ENCODE measurements around the gene LRSAM1.

Gene LRSAM1

DNA sequence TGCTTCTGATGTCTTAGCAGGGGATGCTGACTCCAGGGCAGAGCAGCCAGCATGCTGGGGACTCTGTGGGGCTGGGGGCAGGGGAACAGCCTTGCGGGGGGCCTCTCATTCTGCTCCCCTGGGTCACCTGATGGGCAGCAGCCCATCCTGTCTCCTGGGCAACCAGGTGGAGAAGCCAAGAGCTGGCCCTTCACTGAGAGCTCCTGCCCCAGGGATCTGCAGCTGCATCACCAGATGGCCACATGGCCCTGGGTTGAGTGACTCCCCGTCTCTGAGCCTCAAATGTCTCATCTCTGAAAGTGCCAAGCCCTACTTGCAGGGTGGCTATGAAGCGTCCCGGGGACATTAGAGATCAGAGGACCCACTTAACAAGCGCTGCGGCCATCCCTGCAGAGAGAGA, 49.1 kb downstream of the LRSAM1 start:
- no peak for DNase-seq

DNA sequence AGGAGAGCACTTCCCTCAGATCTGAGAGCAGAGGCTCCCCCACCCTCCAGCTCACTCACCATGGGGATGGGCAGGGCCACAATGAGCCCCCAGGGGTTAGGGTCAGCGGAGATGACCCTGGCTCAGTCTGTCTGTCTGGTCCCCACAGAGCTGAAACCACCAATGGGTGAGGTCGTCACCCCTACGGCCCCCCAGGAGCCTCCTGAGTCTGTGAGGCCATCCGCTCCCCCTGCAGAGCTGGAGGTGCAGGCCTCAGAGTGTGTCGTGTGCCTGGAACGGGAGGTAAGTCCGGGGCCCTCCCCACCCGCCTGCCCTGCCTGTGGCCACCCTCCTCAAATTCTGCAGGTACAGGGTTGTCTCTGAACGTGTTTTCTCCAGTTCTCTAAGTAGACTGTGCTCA, 49.6 kb downstream of the LRSAM1 start:
- DNase-seq, result no peak

DNA sequence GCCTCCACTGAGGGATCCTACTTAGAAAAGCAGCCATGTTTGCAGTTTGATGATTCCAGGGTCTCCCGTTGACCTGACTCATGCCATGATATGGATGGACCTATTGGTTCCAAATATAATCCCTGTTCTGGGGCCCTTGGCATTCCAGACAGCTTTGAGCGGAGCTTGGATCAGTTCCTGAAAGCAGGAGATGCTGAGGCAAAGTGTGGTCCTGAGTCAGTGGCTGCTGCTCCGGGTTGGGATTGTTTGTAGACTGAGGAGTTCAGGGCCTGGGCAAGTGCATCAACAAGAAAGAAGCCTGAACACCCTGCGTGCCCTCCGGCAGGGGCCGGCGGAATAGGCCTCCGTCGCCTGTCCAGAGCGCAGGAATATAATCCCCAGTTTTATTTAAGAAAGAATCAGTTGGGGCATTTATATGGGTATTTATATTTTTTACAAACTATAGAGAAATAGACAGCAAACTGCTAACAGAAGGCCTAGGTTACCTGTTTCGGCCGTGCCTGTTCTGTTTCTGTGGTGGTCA, 50.6 kb downstream of the LRSAM1 start:
- no peak for DNase-seq

DNA sequence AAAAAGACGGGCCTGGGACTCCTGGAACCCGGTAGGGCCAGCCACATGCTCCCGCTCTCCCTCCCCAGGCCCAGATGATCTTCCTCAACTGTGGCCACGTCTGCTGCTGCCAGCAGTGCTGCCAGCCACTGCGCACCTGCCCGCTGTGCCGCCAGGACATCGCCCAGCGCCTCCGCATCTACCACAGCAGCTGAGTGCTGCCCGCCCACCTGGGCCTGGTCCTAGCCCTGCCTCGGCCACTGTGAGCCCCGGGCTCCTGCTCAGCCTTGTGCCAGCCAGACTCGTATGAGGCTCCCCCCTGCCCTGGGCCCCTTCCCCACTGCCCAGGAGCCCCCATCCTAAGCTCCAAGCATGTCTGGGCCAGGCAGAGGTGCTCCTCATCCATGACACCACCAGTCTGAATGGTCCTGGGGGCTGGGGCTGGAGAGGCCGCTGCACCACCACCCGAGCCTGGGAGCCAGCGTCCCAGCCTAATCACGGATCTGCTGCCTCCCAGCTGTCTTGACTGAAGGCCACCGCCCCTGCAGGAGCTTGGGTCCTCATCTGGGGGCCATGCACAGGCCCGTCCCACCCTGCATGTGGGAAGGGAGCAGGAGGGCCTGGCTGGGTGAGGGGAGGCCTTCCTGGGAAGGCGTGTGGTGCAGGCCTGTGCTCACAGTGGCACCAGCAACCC, 51.5 kb downstream of the LRSAM1 start:
- no peak for DNase-seq

DNA sequence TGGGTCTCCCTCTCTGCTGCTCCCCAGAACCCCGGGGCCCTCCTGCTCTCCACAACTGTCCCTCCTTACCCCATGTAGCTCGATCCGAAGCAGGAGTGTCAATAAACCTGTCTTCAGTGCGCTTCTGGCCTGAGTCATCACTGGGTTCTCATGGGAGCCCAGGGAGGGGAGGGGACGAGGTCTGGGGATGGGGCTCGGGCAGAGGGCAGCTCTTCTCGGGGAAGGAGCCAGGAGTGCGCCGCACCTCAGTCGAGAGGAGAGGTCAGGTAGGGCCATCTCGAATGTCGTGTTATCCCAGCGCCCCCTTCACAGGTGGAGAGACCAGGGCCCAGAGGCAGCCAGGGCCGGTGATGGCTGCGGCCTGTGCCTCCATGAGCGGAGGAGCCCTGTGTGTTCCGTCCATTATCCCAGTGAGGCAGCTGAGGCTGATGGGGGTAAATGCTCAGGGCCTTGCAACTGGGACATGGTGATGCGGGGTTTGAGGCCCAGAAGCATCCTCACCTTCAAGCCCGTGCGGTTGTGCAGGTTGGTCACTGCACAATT, 52.1 kb downstream of the LRSAM1 start:
- DNase-seq, result no peak

DNA sequence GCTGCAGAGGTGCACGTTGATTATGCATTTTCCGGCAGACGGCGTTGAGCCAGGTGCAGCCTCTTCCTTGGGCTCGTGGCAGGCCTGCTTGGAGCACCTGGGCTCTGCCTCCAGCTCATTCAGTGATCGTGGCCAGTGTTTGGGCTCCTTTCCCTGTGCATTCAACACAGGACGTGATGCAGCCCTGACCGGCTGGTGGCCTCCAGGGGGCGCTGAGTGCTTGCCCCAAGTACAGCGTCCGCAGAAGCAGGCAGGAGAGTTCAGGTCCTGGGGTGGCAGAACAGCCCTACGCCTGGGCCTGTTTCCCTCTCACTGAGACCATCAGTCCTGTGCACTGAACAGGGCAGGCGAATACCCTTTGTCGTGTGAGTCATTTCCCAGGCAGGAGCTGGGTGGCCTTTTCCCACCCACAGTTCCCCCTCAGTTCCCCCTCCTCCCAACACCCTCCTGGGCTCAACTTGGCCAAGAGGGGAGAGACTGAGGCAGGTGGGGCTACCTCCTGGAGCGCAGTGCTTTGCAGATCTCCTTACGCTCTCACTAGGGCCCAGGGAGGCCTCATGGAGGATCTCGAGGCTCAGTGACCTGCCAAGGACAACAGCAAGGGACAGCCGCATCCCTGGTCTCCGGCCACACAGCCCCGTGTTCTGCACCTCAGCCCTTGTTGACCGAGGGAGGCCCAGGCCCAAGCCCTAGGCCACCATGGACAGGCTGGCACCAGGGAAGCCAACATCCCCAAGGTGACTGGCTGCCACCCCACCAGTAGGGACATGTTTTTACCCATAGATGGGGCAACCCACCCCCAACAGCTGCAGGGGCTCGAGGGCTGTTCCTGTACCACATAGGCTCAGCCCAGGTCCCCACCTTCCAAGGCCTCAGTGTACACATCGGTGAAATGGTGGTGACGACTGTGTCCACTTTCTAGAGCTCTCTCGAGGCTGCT, 52.9 kb downstream of the LRSAM1 start:
- peak; percentile 47 for DNase-seq

DNA sequence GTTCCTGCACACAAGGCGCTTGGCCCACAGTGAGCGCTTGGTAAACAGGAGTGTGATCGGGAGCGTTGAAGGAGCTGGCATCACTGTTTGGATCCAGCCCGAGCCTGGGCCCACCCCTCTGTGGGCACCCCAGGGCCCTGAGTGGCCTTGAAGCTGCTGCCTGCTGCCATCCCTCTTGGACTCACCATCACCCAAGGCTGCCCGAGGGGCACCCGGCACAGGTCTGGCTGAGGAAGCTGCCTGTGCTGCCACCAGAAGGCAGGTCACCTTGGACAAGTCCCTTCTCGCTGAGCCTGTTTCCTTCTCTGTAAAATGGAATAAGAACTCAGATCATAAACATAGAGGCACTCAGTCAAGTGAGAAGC, 53.6 kb downstream of the LRSAM1 start:
- DNase-seq, result no peak

DNA sequence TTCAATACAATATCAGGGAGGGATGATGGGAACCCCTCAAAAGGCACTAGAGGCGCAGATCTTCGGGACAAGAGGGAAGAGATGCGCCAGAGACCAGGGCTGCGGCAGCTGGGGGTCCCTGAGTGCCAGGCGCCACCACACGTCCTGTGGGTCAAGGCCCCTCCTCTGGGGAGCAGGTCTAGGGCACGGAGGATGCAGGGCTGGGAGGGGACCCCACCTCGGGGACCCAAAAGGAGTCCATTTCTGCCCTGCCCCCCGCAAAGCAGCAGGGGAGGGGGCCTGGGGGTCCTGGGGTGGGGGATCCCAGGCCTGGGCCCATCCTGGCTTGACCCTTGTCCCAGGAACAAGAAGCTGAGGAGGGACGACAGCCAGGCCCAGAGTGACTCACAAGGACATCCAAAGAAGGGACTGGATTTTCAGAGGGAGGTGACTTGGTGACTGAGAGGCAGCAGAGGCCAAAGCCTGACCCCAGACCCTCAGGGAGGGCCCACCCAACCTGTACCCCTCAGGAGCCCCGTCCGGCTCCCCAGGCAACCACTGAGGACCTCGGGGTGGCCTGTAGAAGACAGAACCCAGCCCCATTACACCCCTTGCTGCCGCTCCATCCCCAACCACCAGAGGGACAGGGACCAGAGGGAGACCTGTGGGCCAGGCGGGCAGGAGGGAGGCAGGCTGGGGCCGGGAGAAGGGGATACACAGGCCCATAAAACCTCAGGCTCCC, 54.2 kb downstream of the LRSAM1 start:
- no peak for DNase-seq

DNA sequence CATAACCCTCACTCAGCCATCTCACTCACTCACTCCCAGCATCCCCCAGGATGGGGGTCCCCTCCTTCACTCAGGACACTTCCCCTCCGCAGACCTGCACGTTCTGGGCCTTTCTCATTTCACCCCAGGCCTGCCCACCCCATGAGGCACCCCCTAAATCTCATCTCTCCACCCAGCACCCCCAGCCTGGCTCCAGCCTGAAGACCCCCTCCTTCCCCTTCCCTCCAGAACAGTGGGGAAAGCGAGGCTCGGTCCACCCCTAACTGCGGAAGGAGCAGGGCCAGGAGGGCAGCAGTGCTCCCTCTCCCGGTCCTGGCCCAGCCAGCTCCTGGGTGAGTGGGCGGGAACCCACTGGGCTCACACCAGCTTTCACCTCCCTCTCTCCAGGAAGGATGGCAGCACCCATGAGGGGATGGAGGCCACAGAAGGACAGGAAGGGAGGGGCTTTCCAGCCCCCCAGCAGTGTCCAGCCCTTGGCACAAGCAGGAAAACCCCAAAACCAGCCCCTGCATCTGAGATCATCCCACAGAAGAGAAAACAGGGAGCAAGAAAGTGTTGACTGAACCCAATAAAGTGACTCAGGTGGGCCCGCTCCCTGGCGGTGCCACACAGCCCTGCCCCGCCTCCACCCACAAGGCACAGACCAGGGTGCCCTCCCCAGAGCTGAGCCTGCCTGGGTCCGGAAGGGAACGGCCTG, 55.0 kb downstream of the LRSAM1 start:
- DNase-seq, result no peak

DNA sequence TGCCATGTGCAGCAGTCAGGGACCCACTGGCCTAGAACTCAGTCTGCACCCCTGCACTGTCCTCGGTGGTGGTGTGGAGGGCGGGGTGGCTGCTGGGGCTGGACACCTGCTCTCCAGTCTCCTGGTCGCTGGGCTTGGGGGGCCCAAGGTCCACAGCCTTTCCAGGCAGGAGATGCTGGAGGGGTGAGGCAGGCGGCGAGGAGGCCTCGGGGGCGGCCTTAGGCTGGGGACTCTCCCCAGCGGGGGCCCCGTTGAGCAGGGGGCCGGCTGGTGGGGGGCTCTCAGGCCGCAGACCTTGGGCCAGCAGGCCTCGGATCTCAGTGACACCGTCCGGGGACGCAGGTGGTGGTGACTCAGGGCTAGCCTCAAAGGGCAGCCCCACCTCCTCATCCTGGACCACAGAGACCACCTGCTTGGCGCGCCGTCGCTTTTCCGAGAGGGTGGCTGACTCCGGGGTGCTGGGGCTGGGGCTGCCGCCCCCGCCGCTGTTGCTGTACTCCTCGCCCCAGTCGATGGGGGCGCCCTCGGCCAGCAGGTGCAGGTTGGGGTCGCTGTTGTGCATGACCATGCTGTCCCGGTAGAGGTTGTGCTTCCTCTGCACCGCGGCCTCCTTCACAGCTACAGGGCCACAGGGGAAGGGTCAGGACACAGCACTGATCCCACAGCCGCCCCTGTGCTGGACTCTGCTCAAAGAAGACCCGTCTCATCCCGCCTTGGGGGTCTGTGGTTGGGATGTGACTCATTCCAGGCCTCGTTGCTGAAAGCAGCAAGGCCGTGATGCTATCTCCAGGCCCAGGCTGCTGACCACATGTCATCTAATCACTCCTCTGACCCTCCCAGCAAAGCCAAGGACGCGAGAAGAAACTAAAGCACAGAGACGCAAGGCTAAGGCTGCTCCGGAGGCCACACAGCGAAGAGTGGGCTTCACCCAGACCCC, 55.8 kb downstream of the LRSAM1 start:
- DNase-seq, result no peak

DNA sequence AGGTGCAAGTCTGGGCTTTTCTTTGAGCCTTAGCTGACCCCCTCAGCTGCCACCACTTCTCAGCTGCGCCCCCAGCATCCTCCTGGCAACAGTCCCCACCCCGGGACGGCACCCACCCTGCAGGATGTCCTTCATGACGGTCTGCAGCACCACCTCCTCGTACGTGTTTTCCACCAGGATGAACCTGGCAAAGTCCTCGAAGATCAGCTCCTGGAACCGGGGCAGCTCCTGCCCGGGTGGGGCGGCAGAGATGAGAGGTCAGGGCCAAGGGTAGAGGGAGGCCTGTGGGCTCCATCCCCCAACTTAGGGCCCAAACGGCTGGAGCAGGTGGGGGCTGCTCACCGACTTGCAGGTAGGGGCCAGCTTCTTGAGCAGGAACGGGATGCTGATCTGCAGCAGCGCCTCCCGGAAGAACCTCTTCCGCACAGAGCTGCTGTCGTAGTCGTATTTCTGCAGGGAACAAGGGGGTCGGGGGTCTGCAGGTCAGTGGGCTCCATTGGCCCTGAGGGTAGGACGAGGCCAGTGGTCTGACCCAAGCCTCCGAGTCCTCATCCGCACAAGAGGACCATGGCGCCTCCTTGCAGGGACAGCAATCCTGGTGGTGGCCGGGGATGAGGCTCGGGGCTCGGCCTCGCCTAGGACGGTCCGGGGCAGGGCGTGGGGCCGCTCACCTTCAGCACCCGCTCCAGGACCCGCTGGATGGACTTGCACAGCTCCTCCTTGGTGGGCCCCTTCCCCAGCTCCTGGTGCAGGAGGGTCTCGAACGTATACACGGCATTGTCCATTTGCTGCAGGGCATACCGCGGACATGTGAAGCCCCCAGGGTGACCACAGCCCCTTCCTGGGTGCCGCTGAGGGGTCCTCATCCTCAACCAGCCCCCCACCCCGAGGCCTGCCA, 56.7 kb downstream of the LRSAM1 start:
- no peak for DNase-seq

DNA sequence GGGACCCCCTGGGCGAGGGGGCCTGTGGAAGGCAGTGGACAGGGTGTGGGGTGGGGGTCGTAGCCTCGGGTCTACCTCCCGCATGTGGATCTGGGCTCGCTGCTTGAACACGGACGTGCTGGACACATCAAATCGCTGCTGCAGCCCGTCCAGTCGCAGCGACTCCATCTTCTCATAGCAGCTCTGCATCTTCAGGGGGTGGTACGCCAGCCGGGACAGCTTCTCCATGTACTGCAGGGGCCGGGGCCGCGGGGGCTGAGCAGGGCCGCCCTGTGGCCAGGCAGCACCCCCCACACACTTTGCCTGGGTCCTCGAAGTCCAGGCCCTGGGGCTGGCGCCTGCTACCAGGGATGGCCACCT, 57.6 kb downstream of the LRSAM1 start:
- no peak for DNase-seq

DNA sequence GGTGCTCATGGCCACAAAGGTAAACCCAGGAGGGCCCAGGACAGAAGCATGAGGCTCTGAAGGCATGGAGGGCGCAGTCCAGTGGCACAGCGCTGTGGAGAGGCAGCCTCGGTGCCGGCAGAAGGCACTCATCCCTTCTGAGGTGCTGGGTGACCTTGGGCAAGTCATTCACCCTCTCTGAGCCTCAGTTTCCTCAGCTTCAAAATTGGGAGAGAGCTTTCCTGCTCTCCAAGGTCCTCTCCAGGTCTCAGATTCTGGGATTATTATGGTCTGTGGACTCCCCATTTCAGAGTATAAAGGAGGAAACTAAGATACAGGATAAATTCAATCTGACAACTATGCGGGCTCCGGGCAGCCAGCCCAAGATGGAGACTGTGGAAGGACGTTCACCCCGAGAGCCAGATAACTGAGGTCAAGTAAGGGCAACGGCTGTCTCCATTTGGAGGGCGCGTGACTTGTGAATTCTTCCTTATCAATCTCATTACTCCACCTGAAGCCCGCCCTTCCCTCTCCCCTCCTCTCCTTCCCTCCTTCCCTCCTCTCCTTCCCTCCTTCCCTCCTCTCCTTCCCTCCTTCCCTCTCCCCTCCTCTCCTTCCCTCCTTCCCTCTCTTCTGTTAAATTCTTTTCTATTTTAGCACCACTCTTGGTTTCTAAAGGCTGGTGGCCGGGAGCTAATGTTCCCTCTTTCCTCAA, 58.1 kb downstream of the LRSAM1 start:
- DNase-seq, result no peak

DNA sequence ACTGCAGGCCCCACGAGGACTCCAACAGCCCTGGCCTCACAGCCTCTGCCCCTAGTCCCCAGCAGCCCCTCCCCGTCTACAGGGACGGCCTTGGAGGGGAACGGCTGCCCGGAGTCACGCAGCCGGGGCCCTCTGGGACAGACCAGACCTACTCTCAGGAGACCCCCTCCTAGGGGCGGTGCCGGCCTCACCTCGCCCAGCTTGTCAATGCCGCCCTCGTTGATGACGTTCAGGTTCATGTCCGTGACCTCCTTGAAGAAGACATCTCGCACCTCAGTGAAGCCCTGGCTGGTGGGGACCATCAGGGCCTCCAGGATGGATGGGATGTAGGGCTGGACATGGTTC, 58.6 kb downstream of the LRSAM1 start:
- DNase-seq, result no peak

DNA sequence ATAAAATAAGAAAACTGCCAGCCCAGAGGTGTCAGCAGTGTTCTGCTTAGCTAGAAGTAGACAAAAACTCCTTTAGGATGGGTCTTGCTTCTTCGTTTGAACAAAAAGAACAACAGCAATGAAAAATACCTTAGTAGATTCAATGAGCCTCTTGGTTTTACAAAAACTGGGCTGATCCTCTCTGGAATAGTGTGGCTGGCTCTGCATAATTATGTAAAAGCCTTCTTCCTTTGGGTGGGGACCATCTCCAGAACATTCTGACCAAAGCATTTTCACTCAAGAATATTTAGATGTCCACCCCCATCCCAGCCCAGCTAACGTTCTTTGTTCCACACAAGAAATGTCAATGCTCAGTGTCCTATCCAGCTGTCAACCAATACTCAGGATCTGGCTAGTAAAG, 63.2 kb downstream of the LRSAM1 start:
- DNase-seq, result no peak

DNA sequence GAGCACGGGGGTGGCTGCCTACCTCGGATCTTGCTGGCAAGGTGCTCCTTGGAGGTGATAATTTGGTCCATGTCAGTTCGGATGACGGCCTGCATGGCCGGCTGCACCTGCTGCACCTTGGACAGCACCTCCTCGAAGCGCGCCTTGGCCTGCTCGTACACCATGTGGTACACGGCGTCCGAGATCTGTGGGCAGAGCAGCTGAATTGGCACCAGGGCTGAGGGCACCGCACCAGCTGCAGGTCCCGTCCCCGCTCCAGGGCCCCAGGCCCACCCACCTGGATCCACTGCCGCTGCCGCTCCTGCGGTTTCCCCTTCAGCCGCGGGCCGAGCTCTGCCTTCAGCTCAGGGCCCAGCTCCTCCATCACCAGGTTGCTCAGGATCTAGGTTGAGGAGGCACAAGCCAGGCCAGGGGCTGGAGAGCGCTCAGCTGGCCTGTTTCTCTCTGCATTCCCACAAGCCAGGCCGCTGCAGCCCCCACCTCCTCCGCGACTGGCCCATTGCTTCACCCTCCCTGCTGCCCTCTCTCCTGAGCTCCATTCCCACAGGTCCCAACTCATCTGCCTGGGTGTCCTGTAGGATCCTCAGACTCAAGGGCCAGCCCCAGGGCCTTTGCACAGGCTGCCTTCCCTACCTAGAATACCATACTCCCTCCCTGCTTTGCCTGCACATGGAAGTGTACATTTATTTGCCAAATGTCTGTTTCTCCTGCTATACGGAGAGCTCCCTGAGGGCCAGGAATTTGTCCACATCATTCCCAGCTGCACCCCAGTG, 65.7 kb downstream of the LRSAM1 start:
- no peak for DNase-seq

DNA sequence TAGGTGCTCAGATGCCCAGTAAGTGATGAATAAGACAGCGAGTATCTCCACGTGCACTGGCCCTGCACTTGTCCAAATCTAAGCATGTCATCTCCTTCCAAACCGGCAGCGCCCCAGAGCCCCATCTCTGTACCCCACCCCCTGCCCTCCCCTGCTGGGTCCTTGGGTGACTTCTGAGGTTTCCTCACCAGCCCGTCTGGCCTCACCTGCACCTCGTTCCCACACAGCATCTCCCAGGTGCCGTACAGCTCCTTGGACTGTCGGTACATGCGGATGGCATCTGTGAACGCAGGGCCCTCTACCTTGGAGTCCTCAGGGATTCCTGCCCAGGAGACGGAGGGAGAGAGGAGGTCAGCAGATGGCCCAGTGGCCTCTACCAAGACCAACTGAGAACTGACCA, 66.3 kb downstream of the LRSAM1 start:
- no peak for DNase-seq

DNA sequence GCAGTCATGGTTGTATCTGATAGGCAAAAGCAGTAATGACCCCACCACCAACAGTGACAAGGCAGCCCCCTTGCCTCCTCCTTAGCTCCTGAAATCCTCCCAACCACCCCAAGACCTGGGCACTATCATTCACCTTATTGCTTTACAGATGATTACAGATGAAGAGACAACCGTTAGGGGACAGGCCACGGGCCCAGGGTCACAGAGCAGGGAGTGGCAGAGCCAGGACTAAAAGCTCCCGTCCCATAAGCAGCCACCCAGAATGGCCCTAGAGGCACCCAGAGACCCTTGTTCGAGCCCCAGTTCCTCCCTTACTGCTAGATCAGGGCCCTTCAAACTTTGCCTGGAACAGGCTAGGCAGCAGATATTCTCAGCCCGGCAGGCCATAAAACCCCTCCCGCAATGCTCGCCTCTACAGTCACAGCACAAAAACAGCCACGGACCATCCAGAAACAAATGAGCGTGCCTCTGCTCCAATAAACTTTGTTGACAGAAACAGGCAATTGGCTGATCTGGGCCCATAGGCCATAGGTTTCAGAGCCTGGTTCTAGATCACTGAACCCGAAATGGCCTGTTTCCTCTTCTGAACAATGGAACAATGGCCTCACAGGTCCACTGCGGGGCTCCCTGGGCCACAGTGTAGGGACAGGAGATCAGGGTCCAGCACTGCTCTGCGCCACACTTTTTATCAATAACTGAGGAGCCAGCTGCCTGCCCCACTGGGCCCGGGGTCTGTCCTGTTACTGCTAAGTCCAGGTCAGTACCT, 67.0 kb downstream of the LRSAM1 start:
- no peak for DNase-seq
